Stimulated activated CD4-positive, alpha-beta T cell treated with anti-CD3 and anti-CD28 coated beads, Interleukin-15, amount 100 ng/mL, for 48 hours (primary cell): ENCODE data around the gene GPR153.
A peak's percentile ranks its signal among the peaks of the same experiment; 100 is the strongest.
"Not testable (repeated sequence)": the region's sequence is repeated elsewhere in the genome, so short reads cannot be mapped to it uniquely, and the experiment has no call there.

Source experiments
- DNase-seq, 2 donors: peaks; one replicate each; pipeline ENCODE4 v3.0.0-alpha.2; 2020; ENCODE audit warnings: low read depth in 2 of 2

GPR153 gene

DNA sequence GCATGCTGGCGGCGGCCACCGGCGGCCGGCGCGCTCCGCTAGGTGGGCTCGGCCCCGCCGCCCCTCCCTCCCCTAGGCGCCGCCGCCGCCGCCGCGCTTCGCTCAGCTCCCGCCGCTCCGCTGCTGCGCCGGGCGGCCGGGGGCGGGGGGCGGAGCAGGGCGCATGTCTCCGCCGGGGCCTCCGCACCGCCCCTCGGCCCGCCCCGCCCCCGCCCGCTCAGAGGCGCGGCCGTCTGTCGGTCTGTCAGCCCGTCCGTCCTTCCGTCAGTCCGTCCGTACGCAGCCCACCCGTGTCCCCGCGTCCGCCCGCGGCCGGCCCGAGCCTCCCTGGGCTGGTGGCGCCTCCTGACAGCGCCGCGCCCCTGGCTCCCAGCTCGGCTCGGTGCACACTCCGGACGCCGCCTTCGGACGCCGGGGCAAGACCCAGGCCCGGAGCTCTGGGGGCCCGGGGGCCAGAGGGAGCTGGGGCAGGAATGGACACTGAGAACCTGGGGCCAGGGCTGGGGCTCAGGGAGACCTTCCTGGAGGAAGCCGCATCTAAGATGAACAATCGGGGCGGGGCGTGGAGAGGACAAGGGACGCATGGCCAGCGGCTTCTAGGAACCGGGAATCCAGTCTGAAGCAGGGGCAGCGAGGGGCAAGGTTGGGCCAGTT lies at the start of gene GPR153:
GPR153 (minus strand) TSS at position 138 of the 654 bp plus-strand sequence. CDS start 6,193 bp downstream, outside the sequence.
- peak in 1 of 2 donors; percentile 29 for DNase-seq

- no peak for DNase-seq
Observed at GRCh38 chr1:6310116-6310848, 49.4 kb upstream of the GPR153 start.

- DNase-seq, result no peak
Observed at GRCh38 chr1:6309564-6309963, 48.7 kb upstream of the GPR153 start.

GRCh38 chr1:6308449-6308848 lies 47.6 kb upstream of the GPR153 start:
- no peak for DNase-seq

GRCh38 chr1:6307682-6308081 lies 46.8 kb upstream of the GPR153 start:
- not testable (repeated sequence) for DNase-seq

- DNase-seq, result no peak
Observed at GRCh38 chr1:6307099-6307498, 46.2 kb upstream of the GPR153 start.

DNA sequence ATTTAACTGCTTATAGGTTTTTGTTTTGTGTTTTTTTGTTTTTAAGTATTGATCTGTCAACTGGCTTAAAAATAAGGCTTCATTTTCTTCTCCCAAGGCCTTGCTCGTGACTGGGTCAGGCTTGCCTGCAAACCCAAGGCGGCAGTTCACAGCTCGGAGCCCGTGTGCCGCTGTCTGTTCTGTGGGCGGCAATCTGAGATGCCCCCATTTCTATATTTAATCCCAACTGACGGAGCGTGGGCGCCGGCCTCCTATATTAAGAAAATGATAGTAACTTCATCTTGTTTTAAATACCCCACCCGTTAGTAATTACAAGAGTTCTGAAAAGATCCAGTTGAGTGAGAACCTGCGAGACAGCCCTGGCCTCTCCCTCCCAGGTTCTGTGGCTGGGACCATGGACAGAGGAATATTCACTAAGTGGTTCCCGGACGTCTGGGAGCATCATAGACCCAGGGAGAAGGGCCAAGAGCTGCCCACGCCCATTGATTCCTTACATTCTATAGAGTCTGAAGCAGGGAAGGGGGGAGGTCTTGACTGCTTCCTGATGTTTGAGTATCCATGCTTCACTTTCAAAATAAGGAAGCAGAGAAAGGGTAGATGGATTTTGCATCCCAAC lies 42.6 kb upstream of the GPR153 start:
- DNase-seq, result no peak

DNA sequence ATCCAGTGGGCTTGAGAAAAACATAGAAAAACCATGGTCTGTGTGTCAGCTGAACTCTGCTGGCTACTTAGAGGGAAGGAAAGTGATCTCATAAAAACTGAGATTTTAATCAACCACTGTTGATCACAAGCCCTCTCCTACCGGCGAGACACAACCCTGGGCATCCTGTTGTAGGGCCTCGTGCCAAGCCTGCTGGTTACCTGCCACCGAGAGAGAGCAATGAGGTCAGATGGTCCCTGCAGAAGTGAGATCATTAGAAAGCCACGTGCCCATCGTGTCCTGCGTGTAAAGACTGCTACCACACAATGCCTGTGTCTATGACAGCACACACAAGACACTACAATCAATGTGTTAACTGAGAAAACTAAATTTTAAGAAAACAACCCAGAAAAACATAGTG lies 41.7 kb upstream of the GPR153 start:
- DNase-seq, result no peak

- DNase-seq, result no peak
Observed at GRCh38 chr1:6301526-6301925, 40.6 kb upstream of the GPR153 start.

DNA sequence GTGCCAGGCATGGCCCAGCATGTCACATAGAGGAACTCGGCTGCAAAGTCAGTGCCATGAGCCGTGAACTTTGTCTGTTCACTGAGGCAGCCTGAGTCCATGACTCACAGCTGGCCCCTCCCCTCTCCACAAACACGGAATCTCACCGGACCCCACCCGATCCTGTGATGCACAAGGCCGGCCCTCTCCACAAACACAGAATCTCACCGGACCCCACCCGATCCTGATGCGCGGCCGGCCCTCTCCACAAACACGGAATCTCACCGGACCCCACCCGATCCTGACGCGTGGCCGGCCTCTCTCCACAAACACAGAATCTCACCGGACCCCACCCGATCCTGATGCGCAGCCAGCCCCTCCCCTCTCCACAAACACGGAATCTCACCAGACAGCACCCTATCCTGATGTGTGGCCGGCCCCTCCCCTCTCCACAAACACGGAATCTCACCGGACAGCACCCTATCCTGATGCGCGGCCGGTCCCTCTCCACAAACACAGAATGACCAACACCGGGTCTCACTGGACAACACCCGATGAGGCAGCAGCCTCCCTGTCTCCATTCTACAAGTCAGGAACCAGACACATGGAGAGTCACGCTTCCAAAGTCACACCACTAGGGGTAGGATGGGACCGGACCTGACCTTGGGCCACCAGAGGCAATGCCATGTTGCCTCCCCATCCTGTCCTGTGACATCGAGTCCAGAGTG lies 39.6 kb upstream of the GPR153 start:
- no peak for DNase-seq

DNA sequence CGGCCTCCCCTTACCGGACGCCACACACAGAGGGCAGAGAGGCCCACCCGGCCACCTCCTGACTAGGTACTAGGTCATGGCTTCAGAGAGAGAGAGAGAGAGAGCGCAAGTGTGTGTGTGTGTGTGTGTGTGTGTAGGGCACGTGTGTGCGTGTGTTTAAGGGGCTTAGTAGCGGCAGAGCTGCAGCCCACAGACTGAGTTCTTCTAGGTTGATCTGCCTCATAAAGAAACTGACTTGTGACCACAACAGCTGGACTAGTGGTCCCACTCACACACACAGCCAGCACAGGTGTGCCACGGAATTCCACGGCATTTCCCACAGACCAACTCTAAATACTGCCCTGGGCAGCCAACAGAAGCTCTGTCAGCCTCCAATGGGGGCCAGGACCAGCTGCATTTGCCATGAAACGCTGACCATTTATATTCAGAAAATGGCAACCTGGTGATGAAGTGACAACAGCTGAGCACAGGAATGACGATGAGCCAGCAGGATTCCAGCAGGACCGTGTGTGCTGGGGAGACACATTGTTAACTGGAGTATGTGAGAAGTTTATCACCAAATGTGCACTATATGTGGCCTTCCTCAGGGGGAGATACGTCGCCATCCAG lies 38.8 kb upstream of the GPR153 start:
- no peak for DNase-seq

DNA sequence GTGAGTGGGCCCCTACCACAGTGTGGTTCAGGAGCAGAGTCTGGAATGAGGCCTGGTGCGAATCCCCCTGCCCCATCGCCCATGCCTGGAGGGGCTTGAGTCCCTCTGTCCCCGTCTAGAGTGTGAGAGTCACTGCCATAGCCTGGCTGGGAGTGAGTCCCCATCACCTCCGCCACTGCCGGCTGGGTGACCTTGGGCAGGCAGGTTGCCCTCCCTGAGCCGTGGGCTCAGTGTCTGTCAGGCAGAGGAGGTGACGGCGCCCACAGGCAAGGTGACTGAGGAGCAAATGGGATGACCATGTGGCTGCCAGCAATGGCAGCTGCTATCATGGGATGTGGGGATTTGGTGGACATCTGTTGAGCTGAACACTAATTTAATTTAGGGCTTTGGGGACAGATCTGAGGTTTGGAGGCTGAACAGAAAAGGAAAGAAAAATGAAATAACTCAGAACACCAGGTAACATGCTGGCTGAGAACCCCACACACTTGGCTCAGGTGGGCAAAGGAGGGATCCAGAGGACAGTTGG lies 38.1 kb upstream of the GPR153 start:
- no peak for DNase-seq

GRCh38 chr1:6298530-6298929 lies 37.6 kb upstream of the GPR153 start:
- no peak for DNase-seq

- DNase-seq, result no peak
Observed at GRCh38 chr1:6295910-6296309, 35.0 kb upstream of the GPR153 start.

- no peak for DNase-seq
Observed at GRCh38 chr1:6294890-6295556, 34.1 kb upstream of the GPR153 start.

DNA sequence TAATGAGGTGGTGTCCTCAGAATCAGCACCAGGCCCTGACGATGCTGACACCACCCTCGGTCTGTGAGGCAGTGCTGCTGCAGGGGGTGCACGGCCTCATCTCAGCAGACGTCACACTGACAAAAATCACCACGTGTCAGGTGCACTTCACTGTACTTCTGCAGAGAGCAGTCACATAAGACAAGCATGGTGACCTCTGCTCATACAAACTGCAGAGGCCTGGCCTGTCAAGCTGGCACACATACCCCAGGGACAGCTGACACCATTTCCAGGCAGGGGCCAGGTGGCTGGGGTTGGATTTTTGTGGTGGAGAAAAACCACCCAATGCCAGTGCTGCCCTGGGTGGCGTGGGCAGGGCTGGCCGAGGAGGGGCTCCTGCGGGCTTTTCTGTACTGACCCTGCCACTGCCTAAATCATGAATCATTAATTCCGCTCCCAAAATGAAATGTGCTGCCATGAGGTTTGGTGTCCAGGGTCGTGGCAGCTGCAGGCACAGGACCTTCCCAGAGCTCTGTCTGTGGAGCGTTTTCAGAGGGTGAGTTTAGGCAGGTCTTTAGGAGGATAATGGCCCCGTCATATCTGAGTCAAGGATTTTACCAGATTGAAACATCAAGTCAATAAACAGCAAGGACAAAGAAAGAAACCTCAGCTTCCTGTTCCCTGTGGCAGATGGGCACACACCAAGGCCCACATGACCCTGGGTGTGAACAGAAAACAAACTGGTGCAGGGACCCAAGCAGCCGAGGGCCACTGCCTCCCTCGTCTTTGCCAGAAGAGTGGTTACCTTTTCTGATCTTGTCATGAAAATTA lies 33.4 kb upstream of the GPR153 start:
- DNase-seq, result no peak

GRCh38 chr1:6292102-6292501 lies 31.2 kb upstream of the GPR153 start:
- no peak for DNase-seq

GRCh38 chr1:6288665-6289064 lies 27.8 kb upstream of the GPR153 start:
- DNase-seq, result no peak

GRCh38 chr1:6288026-6288425 lies 27.1 kb upstream of the GPR153 start:
- DNase-seq, result no peak

DNA sequence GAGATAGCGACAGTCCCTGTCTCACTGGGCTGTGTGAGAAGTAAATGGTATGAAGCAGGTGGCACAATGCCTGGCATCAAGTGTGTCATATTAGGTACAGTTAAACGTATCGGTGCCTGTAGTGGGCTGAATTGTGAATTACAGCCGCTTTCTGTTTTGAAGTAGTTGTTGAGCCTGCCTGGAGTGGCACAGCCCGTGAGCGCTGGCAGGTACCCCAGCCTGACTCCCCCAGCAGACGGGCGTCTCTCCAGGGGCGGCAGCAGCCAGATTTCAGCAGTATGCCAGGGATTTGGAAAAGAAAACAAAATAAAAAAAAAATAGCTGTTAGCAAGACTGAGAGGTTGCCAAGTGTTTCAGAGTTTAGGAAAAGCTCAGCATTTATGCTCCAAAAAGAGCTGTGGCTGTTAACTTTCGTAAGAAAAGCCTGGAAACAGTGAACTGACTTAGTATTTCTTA lies 26.6 kb upstream of the GPR153 start:
- no peak for DNase-seq
